ENCODE data around the gene FTL.
A peak's percentile ranks its signal among the peaks of the same experiment; 100 is the strongest.

FTL gene

DNA sequence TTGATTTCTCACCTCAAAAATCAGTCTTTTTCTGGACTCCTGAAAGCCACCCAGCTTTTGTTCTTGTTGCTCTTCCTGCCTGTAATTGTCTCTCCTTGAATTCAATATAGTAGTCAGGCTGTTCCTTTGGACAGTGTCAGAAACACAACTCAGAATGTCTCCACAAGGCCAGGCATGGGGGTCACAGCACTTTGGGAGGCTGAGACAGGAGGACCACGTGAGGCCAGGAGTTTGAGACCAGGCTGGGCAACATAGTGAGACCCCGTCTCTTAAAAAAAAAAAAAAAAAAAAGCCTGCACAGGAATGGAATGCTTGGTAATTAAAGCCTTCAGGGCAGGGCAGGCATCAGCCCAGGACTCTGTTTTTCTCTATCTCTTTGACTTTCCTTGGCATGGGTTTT, 19.3 kb upstream of the FTL start:
- no peak for DNase-seq (ENCODE audit: low read depth, low spot score)

DNA sequence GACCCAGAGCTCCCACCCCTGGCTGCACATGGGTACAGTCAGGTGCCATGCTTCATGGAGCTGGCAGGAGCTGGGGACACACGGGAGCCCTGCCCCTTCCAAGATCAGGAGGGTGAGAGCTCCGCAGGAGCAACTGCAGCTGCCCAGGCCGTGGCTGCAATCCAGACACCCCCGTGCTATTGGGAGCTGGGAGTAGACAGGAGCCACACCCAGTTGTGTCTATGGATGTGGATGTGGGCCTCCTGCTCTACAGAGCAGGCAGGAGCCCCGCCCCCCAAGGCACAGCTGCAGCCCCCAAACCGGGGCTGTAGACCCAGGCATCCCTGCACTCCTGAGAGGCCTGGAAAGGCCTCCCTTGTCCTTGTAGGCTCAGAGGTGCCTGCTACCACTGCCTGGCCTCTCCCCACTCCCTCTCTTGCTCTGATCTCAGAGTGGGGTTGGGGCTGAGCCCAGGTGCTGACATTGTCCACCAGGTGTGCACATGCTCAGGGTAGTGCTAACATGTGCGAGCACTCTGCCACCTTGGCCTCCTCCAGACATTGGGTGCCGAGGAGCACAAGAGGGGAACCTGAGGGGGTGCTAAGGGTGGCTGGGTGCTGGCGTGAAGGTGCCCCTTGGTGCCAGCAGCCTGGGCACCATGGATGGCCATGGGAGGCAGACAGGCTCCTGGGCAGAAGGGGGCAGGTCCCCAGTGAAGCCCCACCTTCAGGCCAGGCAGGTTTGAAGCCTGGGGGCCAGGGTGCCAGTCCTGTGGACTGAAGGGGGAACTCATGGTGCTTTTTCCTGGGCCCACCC, 18.4 kb upstream of the FTL start:
- no peak for DNase-seq (ENCODE audit: low read depth, low spot score)

DNA sequence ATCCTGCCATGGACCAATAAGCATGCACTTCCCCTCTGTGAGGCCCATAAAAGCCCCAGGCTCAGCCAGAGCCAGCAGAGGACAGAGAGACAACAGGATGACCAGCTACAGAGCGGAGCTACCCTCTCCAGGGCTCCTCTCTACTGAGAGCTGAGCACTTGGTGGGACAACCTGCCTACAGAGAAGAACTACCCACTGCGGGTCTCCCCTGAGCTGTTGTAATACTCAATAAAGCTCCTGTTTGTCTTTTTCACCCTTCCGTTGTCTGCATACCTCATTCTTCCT, 17.9 kb upstream of the FTL start:
- DNase-seq (ENCODE audit: low read depth, low spot score), result no peak

DNA sequence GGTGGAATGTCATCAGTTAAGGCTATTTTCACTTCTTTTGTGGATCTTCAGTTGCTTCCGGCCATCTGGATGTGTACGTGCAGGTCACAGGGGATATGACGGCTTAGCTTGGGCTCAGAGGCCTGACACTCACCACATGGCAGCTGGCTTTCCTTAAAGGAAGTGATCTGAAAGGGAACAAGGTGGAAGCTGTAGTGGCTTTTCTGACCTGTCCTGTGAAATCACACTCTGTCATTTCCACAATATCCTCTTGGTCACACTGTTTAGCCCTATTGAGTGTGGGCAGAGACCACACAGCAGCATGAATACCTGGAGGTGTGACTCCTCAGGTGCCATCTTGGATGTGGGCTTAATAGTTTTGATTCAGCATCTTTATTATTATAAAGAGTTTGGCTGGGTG, 14.9 kb upstream of the FTL start:
- DNase-seq (ENCODE audit: low read depth, low spot score), result no peak

DNA sequence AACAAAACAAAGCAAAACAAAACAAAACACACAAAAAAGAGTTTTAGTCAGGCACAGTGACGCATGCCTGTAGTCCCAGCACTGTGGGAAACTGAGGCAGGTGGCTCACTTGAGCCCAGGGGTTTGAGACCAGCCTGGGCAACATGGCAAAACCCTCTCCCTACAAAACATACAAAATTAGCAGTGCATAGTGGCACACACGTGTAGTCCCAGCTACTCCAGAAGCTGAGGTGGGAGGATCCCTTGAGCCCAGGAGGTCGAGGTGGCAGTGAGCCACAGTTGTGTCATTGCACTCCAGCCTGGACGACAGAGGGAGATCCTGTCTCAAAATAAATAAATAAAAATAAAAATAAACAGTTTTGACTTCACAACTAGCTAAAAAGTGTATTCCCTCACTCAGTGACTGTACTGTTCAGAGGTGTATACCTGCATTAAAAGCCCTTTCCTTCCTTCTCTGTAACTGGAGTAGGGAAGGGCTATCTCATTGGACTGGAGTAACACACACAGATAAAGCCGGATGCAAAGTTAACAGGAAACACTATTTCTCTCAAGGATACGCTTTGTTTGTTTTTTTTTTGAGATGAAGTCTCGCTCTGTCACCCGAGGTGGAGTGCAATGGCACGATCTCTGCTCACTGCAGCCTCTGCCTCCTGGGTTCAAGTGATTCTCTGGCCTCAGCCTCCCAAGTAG, 14.1 kb upstream of the FTL start:
- DNase-seq (ENCODE audit: low read depth, low spot score), result no peak

DNA sequence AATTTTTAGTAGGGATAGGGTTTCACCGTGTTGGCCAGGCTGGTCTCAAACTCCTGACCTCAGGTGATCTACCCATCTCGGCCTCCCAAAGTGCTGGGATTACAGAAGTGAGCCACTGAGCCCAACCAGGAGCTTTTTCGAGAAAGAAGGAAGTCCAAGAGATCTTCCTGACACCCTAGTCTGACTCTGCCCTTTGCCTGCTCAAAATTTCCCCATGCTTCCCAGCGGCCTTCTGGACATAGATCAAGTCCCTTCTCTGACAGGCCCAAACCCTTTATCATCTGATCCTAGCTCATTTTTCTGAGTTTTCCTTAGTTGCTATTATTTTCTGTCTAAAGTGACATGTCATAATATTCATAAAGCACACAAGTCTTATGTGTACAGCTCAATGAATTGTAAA, 12.0 kb upstream of the FTL start:
- DNase-seq (ENCODE audit: low read depth, low spot score), result no peak

DNA sequence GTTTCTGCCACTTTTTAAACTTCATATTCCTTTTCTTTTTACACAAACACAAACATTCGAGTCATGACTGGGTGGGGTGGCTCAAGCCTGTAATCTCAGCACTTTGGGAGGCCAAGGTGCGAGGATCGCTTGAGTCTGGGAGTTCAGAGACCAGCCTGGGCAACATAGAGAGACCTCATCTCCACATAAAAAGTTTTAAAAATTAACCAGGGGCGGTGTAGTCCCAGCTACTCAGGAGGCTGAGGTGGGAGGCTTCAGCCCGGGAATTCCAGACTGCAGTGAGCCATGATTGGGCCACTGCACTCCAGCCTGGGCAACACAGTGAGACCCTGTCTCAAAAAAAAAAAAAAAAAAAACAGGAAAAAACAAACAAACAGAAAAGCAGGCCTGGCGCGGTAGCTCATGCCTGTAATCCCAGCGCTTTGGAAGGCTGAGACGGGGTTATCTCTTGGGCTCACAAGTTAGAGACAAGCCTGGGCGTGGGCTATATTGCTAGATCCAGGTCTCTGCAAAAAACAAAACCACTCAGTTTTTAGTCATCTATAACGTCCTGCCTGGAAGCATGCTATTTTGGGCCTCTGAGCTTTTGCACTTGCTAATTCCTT, 11.0 kb upstream of the FTL start:
- no peak for DNase-seq (ENCODE audit: low read depth, low spot score)

DNA sequence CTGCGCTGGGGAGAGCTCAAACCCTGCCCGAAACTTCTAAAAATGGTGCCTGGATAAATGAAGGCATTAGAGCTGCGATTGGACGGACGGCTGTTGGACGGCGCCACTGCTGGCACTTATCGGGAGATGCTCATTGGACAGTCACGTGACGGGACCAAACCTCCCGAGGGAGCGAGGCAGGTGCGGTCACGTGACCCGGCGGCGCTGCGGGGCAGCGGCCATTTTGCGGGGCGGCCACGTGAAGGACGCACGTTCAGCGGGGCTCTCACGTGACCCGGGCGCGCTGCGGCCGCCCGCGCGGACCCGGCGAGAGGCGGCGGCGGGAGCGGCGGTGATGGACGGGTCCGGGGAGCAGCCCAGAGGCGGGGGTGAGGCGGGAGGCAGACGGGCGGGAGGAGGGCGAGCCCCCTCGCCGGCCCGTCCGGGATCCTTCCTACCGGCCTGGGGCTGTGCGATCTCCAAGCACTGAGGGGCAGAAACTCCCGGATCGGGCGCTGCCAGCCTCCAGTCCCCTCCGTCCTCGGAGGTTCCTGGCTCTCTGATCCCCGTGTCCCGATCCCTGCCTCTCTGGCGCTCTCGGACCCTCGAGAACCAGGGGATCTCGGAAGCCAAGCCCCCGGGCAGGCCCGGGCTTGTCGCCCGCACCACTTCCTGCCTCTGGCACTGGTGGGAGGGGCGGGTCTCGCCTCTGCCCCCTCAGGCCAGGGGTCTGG, 10.4 kb upstream of the FTL start, which contains the start of gene BAX:
Gene BAX, plus strand, starts transcription at position 281 of the 713 bp plus-strand sequence. Its CDS starts 54 bp downstream, at position 335.
- peak; percentile 91 for DNase-seq (ENCODE audit: low read depth, low spot score)

DNA sequence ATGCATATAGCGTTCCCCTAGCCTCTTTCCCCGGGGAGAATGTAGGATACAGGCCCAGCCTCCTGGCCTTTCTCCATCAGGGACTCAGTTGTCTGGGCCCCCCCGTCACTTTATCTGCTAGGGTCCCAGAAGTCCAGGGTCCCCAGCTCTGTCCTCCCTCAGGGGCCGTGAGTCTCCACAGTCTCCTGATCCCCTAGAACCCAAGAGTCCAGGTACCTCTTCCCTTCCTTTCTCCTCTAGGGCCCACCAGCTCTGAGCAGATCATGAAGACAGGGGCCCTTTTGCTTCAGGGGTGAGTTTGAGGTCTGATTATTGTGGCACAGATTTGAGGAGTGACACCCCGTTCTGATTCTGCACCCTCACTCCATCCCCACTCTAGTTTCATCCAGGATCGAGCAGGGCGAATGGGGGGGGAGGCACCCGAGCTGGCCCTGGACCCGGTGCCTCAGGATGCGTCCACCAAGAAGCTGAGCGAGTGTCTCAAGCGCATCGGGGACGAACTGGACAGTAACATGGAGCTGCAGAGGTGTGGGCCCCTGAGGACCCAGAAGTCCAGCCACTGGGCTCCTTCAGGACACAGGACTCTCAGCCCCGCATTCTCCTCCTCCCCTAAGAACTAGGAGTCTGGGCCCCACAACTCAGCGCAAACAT, 9.7 kb upstream of the FTL start:
- no peak for DNase-seq (ENCODE audit: low read depth, low spot score)

DNA sequence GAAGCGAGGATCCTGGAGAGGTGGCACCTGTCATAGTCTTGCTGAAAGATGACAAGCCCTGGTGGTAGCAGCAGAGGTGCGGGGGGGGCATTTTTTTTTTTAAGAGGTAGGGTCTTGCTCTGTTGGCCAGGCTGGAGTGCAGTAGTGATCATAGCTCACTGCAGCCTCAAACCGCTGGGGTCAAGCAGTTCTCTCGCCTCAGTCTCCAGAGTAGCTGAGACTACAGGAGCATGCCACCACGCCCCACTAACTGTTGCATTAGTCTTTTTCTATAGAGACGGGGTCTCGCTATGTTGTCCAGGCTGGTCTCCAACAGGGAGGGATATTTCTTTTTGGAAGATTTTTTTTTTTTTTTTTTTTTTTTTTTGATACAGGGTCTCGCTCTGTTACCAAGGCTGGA, 7.1 kb upstream of the FTL start:
- no peak for DNase-seq (ENCODE audit: low read depth, low spot score)

DNA sequence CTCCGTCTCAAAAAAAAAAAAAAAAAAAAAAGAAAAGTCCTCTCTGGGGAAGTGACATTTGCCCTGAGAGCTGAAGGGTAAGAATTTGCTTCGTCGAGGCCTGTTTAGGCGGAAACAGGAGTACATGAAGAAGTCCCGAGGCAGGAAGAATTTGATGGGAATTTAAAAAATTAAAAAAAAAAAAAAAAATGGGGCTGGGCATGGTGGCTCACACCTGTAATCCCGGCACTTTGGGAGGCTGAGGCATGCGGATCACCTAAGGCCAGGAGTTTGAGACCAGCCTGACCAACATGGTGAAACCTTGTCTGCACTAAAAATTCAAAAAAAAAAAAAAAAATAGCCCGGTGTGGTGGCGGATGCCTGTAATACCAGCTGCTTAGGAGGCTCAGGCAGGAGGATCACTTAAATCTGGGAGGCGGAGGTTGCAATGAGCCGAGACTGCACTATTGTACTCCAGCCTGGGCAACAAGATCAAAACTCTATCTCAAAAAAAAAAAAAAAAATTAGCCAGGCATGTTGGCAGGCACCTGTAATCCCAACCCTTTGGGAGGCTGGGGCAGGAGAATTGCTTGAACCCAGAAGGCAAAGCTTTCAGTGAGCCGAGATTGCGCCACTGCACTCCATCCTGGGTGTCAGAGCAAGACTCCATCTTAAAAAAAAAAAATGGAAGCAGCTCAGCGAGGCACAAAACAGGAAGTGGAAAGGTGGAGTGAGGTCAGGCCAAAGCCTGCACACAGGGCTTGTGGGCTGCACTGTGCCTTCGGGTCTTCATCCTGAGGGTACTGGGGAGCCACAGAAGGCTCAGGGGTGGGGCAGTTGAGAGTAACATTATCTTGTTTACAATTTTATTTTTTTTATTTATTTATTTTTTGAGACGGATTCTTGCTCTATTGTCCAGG, 5.5 kb upstream of the FTL start:
- DNase-seq (ENCODE audit: low read depth, low spot score), result no peak

DNA sequence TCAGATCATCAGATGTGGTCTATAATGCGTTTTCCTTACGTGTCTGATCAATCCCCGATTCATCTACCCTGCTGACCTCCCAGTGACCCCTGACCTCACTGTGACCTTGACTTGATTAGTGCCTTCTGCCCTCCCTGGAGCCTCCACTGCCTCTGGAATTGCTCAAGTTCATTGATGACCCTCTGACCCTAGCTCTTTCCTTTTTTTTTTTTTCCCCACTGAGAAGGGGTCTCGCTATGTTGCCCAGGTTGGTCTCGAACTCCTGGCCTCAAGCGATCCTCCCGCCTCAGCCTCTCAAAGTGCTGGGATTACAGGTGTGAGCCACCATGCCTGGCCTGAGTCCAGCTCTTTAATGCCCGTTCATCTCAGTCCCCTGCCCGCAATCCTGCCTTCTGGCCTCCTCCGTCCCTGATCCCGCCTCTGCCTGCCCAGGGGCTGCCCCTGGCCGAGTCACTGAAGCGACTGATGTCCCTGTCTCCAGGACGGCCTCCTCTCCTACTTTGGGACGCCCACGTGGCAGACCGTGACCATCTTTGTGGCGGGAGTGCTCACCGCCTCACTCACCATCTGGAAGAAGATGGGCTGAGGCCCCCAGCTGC, 4.0 kb upstream of the FTL start:
- DNase-seq (ENCODE audit: low read depth, low spot score), result no peak

DNA sequence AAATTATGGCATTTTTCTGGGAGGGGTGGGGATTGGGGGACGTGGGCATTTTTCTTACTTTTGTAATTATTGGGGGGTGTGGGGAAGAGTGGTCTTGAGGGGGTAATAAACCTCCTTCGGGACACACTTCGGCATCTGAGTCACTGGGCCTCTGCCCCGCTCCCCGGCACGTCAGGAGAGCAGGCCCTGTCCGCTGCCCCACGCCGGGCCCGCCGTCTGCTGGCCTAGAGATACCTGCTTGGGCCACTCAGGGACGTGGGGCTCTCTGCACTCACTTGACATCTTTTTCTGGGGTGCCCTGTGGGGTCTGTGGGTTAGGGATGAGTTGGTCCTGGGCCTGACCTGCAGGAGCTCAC, 3.5 kb upstream of the FTL start:
- DNase-seq (ENCODE audit: low read depth, low spot score), result no peak

DNA sequence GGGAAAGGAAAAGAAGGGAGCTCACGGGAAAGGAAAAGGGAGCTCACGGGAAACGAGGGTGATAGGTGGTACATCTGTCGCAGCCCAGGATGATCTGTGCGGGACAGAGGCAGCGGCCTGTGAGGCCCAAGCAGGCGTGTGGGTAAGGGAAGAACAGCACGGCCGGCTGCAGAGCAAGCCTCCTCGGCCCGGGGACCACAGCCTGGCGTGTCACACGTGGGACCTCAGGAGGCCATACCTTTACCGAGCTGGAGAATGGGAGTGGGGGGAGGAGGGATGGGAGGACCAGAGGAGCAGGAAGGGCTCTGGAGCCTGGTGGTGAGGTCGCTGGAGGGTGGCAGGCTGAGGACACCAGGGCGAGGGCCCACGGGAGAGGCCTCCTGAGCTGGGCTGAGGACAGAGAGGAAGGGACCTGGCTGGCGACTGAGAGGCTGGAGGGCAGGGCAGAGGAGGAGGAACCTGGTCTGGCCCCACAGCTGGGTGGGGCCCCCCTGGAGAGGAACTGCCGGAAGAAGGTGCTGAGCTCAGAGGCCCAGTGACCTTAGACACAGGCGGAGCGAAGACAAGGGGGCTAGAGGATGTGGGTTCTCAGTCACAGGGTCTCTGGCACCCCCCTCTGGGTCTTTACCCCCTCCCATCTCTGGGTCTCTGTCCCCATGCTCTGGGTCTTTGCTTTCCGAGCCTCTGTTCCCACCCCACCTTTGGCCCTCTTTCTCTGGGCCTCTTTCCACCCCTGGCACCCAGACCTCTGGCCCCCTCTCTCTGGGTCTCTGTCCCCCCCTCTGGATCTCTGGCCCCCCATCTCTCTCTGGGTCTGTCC, 2.9 kb upstream of the FTL start:
- no peak for DNase-seq (ENCODE audit: low read depth, low spot score)

DNA sequence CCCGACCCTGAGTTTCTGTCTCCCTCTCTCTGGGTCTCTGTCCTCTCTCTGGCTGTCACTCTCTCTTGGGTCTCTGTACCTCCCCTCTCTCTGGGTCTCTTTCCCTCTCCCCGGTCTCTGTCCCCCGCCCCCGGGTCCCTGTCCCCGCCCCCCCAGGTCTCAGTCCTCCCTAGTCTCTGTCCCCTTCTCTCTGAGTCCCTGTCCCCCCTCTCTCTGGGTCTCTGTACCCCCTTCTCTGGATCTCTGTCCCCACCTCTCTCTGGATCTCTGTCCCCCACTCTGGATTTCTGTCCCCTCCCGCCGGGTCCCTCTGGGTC, 2.3 kb upstream of the FTL start:
- no peak for DNase-seq (ENCODE audit: low read depth, low spot score)

DNA sequence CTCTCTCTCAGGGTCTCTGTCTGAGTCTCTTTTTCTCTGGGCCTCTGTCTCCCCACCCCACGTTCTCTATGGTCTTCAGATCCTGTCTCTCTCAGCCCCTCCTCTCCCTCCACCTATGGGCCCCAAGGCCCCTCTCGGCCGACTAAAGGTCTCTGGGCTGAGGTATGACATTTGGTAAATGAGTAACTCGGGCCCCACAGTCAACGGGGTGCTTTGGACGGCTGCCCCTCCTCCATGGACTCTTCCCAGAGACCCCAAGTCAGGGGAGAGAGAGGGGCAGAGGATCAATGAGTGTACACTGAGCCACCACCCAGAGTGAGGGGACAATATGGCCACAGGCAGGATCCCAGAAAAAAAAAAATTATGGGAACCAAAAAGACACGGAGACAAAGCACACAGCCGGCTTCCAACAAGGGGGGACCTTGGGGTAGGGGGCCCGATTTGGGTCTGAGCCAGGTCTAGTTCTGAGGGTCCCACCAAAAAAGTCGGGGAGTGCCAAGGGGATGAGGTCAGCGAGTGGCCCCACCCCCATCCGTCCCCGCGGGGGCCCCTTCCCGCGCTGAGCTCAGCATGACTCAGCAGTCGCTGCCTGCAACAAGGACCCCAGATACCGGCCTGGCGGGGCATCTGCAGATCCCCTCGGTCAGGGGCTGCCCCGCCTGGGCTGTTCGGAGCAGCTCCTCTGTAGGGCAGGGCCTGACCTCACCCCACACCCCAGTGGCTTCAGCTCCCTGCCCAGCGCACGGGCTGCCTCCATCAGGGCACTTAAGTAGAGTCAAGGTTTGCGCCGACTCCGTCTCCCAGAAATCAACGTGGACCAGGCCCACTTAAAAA, 1.5 kb upstream of the FTL start:
- DNase-seq (ENCODE audit: low read depth, low spot score), result no peak

DNA sequence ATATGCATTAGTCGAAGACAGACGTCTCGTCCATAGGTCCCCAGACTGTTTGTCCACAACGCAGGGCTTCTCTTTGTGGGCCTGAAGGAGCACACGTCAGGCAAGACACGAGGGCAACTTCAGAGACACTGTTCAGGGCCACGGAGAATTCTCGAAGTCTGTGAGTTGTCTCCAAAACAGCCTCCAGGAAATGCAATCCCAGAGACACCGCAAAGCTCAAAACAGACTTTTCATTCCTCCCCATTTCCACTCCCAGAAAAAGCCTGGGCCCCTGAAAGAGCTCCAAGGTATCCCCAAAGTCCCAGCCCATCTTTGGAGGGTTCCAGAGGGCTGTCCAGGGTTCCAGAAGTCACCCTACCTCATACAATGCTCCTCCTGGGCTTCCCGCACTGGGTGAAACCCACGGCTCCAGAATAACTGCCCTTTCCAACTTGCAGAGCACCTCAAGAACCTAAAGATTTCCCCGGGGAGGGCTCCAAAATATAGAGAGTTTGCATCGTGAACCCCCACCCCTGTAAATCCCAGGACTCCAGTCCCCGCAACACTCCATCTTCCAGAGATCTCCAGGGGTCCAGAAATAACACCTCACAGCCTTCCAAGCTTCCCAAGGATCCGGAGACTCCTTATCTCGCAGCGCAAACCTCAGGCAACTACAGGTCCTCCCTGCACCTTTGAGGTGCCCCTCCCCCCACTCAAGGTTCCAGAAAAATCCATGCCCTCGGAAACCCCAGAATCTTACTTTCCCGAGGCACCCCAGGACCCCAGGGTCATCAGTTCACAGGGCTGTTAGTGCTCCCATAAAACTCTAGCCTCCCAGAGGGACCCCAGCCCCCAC, 687 bp upstream of the FTL start:
- no peak for DNase-seq (ENCODE audit: low read depth, low spot score)
